ENCODE measurements around the gene DHRS11. TPM values are rescaled to one million over a fixed set of nuclear protein-coding genes. Genes with fewer than 3 reads are reported as not detected.
A peak's percentile ranks its signal among the peaks of the same experiment; 100 is the strongest.

The DHRS11 gene
- polyA plus RNA-seq, 1 donor from 2014 or later: 18.6 TPM

DNA sequence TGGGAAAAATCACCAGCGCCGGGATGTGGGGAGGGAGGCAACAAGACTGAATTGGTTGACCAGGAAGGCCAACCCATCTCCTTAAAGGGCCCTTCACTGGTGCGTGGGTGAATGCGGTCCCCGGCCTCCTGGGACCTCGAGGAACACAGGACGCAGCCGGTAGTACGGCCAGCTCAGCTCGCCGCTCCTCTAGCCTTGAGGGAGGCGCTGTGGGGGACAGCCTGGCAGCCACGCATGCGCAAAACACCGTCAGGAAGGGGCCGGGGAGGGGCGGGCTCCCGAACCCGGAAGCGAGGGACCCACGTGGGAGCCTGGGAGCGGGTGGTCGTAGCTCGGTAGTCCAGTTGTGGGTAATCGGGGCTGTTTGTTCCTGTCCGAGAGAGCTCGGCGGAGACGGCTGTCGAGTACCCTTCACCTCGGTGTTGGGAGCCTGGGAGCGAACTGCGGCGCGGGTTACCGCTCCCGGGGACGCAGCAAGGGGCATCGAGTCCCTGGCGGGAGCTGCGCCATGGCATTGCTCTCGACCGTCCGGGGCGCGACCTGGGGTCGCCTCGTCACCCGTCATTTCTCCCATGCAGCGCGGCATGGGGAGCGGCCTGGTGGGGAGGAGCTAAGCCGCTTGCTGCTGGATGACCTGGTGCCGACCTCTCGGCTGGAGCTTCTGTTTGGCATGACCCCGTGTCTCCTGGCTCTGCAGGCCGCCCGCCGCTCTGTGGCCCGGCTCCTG, 9.8 kb downstream of the DHRS11 start, which contains the start of gene MRM1 (continued):
- no peak for TF ChIP-seq REST (IDR thresholded peaks at IDR 0.05; ENCODE audit: borderline replicate concordance)
- TF ChIP-seq EZH2 (IDR thresholded peaks at IDR 0.05; ENCODE audit: borderline replicate concordance, insufficient read depth, low read length, poor library complexity, severe bottlenecking): no peak
- TF ChIP-seq EP300 (conservative IDR thresholded peaks at IDR 0.05; ENCODE audit: poor library complexity, severe bottlenecking): no peak

GRCh38 chr17:36602030-36602748, 10.5 kb downstream of the DHRS11 start:
- Histone ChIP-seq H3K36me3 (ENCODE audit: insufficient read depth, low read length) (no peaks in the 10 kb centered on the region), H4K20me1 (ENCODE audit: insufficient read depth) (no peaks in the 10 kb centered on the region), H3K4me2 (ENCODE audit: low read length) (peak overlapping the region; percentile 74), H3K9me3 (ENCODE audit: low read length) (no peaks in the 10 kb centered on the region), H3K27me3 (ENCODE audit: insufficient read depth, low read depth, low read length) (no peaks in the 10 kb centered on the region), H3K9ac (ENCODE audit: low read length) (peak overlapping the region; percentile 54), H3K9me2 (ENCODE audit: insufficient read depth, low read length) (no peaks in the 10 kb centered on the region), H2AFZ (ENCODE audit: low read depth, low read length) (peak overlapping the region; percentile 61), H3K79me2 (replicated peaks; ENCODE audit: insufficient read depth, low read length) (no peaks in the 10 kb centered on the region), H3K4me3 (ENCODE audit: low read length) (peak overlapping the region; percentile 85), H3K27ac (ENCODE audit: low read length) (no peak overlapping the region), H3F3A (ENCODE audit: insufficient read depth, low read length, poor library complexity, severe bottlenecking) (no peaks in the 10 kb centered on the region)
- TF ChIP-seq EZH2 (IDR thresholded peaks at IDR 0.05; ENCODE audit: borderline replicate concordance, insufficient read depth, low read length, poor library complexity, severe bottlenecking) (no peak), EP300 (conservative IDR thresholded peaks at IDR 0.05; ENCODE audit: poor library complexity, severe bottlenecking) (no peak), POLR2AphosphoS5 (IDR thresholded peaks at IDR 0.05) (no peak), SMC3 (conservative IDR thresholded peaks at IDR 0.05; ENCODE audit: poor library complexity) (no peak), MXI1 (conservative IDR thresholded peaks at IDR 0.05; ENCODE audit: poor library complexity, severe bottlenecking) (no peak), REST (IDR thresholded peaks at IDR 0.05; ENCODE audit: borderline replicate concordance) (no peak), RAD21 (conservative IDR thresholded peaks at IDR 0.05) (no peak), TAF1 (IDR thresholded peaks at IDR 0.05; ENCODE audit: low read depth) (no peak)
- TF ChIP-seq, protein P1, sequence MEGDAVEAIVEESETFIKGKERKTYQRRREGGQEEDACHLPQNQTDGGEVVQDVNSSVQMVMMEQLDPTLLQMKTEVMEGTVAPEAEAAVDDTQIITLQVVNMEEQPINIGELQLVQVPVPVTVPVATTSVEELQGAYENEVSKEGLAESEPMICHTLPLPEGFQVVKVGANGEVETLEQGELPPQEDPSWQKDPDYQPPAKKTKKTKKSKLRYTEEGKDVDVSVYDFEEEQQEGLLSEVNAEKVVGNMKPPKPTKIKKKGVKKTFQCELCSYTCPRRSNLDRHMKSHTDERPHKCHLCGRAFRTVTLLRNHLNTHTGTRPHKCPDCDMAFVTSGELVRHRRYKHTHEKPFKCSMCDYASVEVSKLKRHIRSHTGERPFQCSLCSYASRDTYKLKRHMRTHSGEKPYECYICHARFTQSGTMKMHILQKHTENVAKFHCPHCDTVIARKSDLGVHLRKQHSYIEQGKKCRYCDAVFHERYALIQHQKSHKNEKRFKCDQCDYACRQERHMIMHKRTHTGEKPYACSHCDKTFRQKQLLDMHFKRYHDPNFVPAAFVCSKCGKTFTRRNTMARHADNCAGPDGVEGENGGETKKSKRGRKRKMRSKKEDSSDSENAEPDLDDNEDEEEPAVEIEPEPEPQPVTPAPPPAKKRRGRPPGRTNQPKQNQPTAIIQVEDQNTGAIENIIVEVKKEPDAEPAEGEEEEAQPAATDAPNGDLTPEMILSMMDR (IDR thresholded peaks at IDR 0.05; ENCODE audit: poor library complexity, severe bottlenecking): no peak
